Astrocyte of the cerebellum (primary cell): ENCODE results near the gene SIRT7.

Experiments used
- DNase-seq: peaks from one replicate; pipeline ENCODE4 v3.0.0-alpha.2; 2011; ENCODE audit warnings: low read depth
- H3K4me3 ChIP-seq: 2 replicates; pipeline ENCODE4 v1.5.1; 2011; ENCODE audit warnings: mild to moderate bottlenecking, low read depth, low read length, moderate library complexity
- in situ Hi-C: cut with HindIII; loops from 2 replicates; pipeline ENCODE4 v1.10.0; 2017; ENCODE audit warnings: low sequenced_read_pairs
- TF ChIP-seq, protein P1 (sequence below): IDR thresholded peaks from 2 replicates; pipeline ENCODE4 v1.5.1; 2012; ENCODE audit warnings: low read length, low read depth, moderate library complexity, mild to moderate bottlenecking; ENCODE audit errors: missing control alignments

Gene SIRT7

DNA sequence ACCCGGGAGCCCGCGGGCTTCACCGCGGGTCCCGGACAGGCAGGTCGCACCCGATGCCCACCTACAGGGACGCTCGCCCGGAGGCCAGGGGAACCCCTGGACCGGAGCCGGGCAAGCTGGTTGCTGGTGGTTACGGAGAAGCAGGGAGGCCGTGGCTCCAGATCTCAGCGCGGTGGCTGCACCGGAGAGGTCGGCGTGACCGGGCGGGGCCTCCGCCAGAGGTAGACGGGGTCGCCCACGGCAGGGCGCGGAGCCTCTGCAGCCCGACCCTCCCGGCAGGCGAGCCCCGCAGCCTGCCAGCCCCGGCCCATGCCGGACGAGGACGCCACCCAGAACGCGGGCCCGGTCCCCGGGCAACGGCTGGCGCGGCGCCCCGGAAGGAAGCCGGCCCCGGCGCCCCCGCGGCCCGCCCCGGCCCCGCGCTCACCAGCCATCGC is 7.1 kb downstream of the SIRT7 start:
- TF ChIP-seq, protein P1, sequence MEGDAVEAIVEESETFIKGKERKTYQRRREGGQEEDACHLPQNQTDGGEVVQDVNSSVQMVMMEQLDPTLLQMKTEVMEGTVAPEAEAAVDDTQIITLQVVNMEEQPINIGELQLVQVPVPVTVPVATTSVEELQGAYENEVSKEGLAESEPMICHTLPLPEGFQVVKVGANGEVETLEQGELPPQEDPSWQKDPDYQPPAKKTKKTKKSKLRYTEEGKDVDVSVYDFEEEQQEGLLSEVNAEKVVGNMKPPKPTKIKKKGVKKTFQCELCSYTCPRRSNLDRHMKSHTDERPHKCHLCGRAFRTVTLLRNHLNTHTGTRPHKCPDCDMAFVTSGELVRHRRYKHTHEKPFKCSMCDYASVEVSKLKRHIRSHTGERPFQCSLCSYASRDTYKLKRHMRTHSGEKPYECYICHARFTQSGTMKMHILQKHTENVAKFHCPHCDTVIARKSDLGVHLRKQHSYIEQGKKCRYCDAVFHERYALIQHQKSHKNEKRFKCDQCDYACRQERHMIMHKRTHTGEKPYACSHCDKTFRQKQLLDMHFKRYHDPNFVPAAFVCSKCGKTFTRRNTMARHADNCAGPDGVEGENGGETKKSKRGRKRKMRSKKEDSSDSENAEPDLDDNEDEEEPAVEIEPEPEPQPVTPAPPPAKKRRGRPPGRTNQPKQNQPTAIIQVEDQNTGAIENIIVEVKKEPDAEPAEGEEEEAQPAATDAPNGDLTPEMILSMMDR: no peak
- peak overlapping the region; percentile 64 for H3K4me3 ChIP-seq
- DNase-seq: no peak
- in situ Hi-C loops: no loop called here

DNA sequence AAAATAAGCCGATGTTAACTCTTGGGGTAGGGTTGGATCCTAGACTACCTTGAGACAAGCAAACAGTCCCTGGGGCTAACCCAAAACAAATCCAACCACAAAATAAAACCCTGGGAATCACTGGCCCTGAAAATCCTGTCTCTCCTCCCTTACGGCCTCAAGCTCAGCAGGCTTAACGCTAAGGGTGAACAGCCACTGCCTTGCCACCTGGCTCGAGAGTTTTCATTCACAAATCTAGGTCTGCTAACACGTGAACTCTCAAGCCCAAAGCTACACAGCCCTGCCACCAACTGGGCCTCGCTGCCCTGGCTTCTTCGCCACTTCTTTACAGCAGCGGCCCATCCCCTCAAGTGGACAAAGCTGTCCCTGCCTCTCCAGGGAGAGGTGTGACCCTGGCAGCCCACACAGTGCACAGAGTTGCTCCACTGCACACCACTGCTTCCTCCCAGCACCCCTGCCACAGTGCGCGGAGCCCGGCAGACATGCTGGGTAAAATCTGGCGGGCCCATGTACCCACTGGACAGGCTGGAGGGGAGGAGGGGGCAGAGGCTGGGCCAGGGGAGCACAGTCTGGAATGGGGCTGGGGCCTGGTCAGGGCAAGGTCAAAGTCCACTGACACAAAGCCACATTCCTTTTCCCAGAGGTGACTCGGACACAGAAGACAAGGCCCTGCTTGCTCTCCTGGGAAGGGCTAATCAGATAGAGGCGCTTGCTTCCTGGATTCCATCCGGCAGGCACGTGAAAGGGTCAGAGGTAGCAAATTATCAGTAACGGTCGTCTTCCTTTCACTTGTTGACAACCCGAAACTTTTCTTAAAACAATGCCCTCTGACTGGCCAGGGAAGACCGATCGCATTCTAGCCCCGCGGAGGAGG is 7.8 kb downstream of the SIRT7 start:
- no peak for DNase-seq
- TF ChIP-seq, protein P1: no peak
- in situ Hi-C loops: no loop called here
- peak overlapping the region; percentile 64 for H3K4me3 ChIP-seq

DNA sequence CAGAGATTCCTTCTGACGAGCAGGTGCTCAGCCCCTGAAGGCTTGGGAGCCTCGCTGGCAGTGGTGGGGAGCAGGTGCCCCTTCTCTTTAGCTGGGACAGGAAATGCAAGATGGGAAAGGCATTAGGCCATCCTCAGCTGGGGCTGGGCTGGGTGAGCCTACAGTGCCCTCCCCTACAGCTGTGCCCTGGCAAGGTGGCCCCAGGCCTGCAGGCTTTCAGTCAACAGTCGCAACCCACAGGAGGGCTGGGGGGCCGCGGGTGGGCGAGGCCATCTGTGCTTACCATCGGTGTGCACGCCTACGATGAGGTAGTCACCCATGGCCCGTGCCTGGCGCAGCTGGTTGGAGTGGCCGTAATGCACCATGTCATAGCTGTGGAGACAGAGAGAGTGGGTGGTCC is 8.7 kb downstream of the SIRT7 start:
- TF ChIP-seq, protein P1: no peak
- no peak for DNase-seq
- no peak overlapping the region for H3K4me3 ChIP-seq
- in situ Hi-C loops: no loop called here

DNA sequence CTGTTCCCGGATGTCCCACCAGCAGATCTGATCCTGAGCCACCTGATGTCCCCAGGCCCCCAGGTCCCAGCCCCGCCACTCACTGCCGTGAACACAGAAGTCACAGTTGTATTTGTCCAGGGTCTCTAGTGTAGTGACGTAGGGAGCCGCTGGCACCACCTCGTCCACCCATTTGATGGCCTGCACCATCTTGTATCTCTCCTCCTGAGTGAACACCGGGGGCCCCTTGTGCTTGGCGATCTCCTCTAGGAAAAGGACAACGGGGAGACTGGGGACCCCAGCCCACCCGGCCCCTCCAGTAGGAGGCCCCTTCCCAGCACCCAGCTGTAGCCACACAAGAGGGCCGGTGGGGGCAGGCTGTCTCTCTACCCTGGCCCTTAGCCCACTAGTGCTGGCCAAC is 9.2 kb downstream of the SIRT7 start:
- in situ Hi-C loops: no loop called here
- no peak overlapping the region for H3K4me3 ChIP-seq
- TF ChIP-seq, protein P1: no peak
- no peak for DNase-seq

DNA sequence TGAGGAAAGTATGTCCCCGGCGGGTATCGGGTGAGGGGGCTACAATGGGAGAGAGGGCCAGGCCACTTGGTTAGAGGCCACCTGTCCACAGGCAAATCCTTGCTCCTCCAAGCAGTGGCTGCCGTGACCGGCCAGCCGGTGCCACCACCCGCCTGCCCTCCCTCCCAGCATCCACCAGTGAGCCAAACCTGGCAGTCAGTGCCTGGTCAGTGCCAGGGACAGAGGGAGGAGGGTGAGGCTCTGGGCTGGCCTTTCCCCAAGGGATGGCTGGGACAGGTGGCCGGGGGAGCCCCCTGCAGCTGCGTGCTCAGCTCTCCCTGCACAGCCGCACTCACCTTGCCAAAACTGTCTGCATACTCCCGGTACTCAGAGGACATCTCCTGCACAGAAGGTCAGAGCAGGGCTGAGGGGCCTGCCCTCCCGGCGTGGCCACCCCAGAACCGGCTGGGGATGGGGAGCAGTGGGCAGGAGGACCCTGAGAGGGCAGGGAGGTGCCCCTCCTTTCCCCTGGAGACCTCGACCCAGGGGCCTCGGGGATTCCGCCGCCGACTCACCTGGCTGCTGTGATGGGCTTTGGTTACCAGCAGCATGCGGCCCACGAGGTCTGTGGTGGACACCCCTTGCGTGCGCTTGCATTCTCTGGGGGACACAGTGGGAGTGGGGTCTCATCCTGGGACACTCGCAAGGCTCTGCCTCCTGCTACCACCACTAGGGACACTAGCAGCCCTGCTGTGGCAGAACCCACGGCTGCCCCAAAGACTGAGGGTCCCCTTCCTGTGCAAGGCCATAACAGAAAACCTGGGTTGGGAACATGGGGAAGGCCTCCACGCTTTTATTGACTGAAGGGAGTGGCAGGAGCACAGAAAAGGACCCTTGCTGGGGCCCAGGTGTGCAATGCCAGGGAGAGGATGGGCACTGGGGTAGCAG is 10.5 kb downstream of the SIRT7 start:
- in situ Hi-C loops: no loop called here

DNA sequence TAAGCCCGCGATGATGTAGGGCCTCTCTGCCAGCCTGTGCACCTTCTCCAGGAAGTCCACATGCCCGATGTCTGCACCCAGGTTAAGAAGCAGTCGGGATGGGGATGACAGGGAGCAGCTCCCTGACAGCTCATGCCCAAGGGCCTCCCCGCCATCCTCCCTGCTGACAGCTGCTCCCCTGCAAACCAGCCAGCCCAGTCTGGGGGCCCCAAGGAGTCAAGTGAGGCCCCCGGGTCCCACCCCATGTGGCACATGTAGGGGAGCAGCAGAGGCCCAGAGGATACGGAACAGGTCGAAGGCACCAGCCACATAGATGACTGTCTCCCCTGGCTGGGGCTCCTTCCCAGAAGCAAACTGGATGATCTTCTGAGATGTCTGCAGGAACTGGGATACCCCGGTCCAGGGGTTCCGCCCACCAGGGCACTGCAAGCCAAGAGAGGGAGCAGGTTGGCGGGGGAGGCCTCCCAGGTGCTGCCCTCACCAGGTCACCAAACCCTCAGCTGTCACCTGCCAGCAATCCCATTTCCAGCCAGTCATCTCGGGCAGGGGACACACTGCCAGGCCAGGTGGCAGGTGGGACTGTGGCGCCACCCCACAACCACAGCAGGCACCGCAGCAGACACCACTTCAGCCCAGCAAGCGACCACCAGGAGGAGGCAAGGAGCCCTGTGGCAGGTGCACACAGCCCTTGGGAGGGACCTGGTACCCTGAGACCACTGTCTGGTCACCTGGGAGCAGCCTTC is 11.3 kb downstream of the SIRT7 start:
- in situ Hi-C loops: no loop called here
- DNase-seq: no peak
- TF ChIP-seq, protein P1: no peak
- H3K4me3 ChIP-seq: no peak overlapping the region

More for the DNA sequence above, 10.5 kb downstream of the SIRT7 start:
- no peak for DNase-seq
- TF ChIP-seq, protein P1: no peak
- no peak overlapping the region for H3K4me3 ChIP-seq
